DND-41 (cell line): ENCODE results near the gene ZBTB37.

ENCODE experiments used
- ATAC-seq: fragments of 200-7000 bp; cut with Tn5 transposase; 3 replicates; pipeline ENCODE4 v1.9.1; 2021; ENCODE audit warnings: low read depth; ENCODE audit not compliant: insufficient read depth
- DNase-seq: peaks from one replicate; pipeline ENCODE4 v3.0.0-alpha.2; 2020
- H2AFZ ChIP-seq: 2 replicates; pipeline ENCODE4 v1.6.0; 2012; ENCODE audit warnings: low read depth, low read length
- H3K27ac ChIP-seq: 2 replicates; pipeline ENCODE4 v1.5.1; 2012; ENCODE audit warnings: low read length, inconsistent platforms
- H3K27me3 ChIP-seq: fragments of 200-600 bp; sonication (generic); 2 replicates; pipeline ENCODE4 v1.6.0; 2012; ENCODE audit warnings: low read length, mild to moderate bottlenecking, inconsistent platforms; ENCODE audit not compliant: insufficient read depth, poor library complexity
- H3K36me3 ChIP-seq: 2 replicates; pipeline ENCODE4 v1.5.1; 2012; ENCODE audit warnings: low read length, inconsistent platforms; ENCODE audit not compliant: insufficient read depth
- H3K4me1 ChIP-seq: 2 replicates; pipeline ENCODE4 v1.5.1; 2012; ENCODE audit warnings: mild to moderate bottlenecking, low read length; ENCODE audit not compliant: insufficient read depth
- H3K4me2 ChIP-seq: 2 replicates; pipeline ENCODE4 v1.6.0; 2012; ENCODE audit warnings: mild to moderate bottlenecking, moderate library complexity, low read length, inconsistent platforms; ENCODE audit not compliant: insufficient read depth
- H3K4me3 ChIP-seq, 2 experiments: fragments of 200-600 bp in 1 of 2; shearing (Covaris generic) in 1 of 2; 2 replicates each; pipeline ENCODE4 v1.5.1; 2012 to 2016; ENCODE audit warnings: inconsistent platforms in 2 of 2, low read length in 2 of 2, mild to moderate bottlenecking in 2 of 2, low read depth in 1 of 2, moderate library complexity in 1 of 2
- H3K79me2 ChIP-seq: 2 replicates; pipeline ENCODE4 v1.6.0; 2012; ENCODE audit warnings: low read length, inconsistent platforms; ENCODE audit not compliant: insufficient read depth
- H3K9ac ChIP-seq: 2 replicates; pipeline ENCODE4 v1.6.0; 2012; ENCODE audit warnings: low read depth, mild to moderate bottlenecking, inconsistent platforms, low read length, moderate library complexity
- H3K9me3 ChIP-seq: 2 replicates; pipeline ENCODE4 v1.5.1; 2012; ENCODE audit warnings: low read length, moderate library complexity, mild to moderate bottlenecking, inconsistent platforms; ENCODE audit not compliant: insufficient read depth, severe bottlenecking
- H4K20me1 ChIP-seq: 2 replicates; pipeline ENCODE4 v1.6.0; 2012; ENCODE audit warnings: low read length; ENCODE audit not compliant: insufficient read depth
- EZH2 ChIP-seq: IDR thresholded peaks from 3 replicates; pipeline ENCODE4 v1.6.1; 2012; ENCODE audit warnings: borderline replicate concordance, low read depth, mild to moderate bottlenecking, moderate library complexity, low read length, inconsistent platforms; ENCODE audit not compliant: severe bottlenecking
- TF ChIP-seq, protein P1 (sequence below): IDR thresholded peaks from 2 replicates; pipeline ENCODE4 v1.5.1; 2012; ENCODE audit warnings: borderline replicate concordance, low read length, moderate library complexity, mild to moderate bottlenecking; ENCODE audit not compliant: poor library complexity, severe bottlenecking; ENCODE audit errors: extremely low read depth

ZBTB37 gene

DNA sequence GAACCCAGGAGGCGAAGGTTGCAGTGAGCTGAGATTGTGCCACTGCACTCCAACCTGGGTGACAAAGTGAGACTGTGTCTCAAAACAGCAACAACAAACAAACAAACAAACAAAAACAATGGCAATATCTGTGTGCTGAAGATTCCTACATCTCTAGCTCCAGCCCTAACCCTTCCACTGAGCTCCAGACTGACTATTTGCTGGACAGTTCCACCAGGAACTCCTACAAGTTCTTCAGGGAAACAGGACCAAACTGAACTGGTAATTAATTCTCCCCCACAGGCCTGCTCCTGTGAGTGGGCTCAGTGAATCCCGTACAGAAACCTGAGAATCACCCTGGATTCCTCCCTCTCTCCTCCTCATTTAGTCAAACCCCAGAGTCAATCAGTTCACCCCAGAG lies 47.4 kb downstream of the ZBTB37 start:
- H3K27ac ChIP-seq: no peak overlapping the region
- H3K36me3 ChIP-seq: no peaks in the 10 kb centered on the region
- TF ChIP-seq, protein P1, sequence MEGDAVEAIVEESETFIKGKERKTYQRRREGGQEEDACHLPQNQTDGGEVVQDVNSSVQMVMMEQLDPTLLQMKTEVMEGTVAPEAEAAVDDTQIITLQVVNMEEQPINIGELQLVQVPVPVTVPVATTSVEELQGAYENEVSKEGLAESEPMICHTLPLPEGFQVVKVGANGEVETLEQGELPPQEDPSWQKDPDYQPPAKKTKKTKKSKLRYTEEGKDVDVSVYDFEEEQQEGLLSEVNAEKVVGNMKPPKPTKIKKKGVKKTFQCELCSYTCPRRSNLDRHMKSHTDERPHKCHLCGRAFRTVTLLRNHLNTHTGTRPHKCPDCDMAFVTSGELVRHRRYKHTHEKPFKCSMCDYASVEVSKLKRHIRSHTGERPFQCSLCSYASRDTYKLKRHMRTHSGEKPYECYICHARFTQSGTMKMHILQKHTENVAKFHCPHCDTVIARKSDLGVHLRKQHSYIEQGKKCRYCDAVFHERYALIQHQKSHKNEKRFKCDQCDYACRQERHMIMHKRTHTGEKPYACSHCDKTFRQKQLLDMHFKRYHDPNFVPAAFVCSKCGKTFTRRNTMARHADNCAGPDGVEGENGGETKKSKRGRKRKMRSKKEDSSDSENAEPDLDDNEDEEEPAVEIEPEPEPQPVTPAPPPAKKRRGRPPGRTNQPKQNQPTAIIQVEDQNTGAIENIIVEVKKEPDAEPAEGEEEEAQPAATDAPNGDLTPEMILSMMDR: no peak
- no peak for ATAC-seq
- H2AFZ ChIP-seq: no peak overlapping the region
- no peak for DNase-seq
- no peak overlapping the region for H3K4me2 ChIP-seq
- H3K4me3 ChIP-seq: no peak overlapping the region
- H3K79me2 ChIP-seq: no peaks in the 10 kb centered on the region
- no peak overlapping the region for H3K9ac ChIP-seq
- no peaks in the 10 kb centered on the region for H3K4me1 ChIP-seq
- H3K27me3 ChIP-seq: no peaks in the 10 kb centered on the region
- no peaks in the 10 kb centered on the region for H4K20me1 ChIP-seq
- no peaks in the 10 kb centered on the region for H3K9me3 ChIP-seq

- no peak for ATAC-seq
- Histone ChIP-seq H4K20me1 (no peaks in the 10 kb centered on the region), H2AFZ (no peak overlapping the region)
Measured at GRCh38 chr1:173916667-173917066, 48.5 kb downstream of the ZBTB37 start.

GRCh38 chr1:173917149-173917548 lies 49.0 kb downstream of the ZBTB37 start, which contains the start of gene SERPINC1:
TSS of gene SERPINC1 (minus strand) at chr1:173917327. CDS start at chr1:173917259, 68 bp downstream.
- DNase-seq (no peak), ATAC-seq (no peak)
- H3K79me2 ChIP-seq: no peaks in the 10 kb centered on the region
- H2AFZ ChIP-seq: no peak within 1 kb of the TSS
- H3K4me3 ChIP-seq: no peak within 1 kb of the TSS
- no peaks in the 10 kb centered on the region for H3K36me3 ChIP-seq
- H3K9me3 ChIP-seq: no peaks in the 10 kb centered on the region
- H3K4me2 ChIP-seq: no peak within 1 kb of the TSS
- H3K27ac ChIP-seq: no peak within 1 kb of the TSS
- no peaks in the 10 kb centered on the region for H4K20me1 ChIP-seq
- H3K9ac ChIP-seq: no peak within 1 kb of the TSS
- no peak for TF ChIP-seq EZH2
- H3K4me1 ChIP-seq: no peaks in the 10 kb centered on the region
- no peaks in the 10 kb centered on the region for H3K27me3 ChIP-seq

More at GRCh38 chr1:173916667-173917066, 48.5 kb downstream of the ZBTB37 start:
- no peak overlapping the region for H3K9ac ChIP-seq
- H3K4me2 ChIP-seq: no peak overlapping the region
- H3K79me2 ChIP-seq: no peaks in the 10 kb centered on the region
- H3K4me3 ChIP-seq: no peak overlapping the region
- no peaks in the 10 kb centered on the region for H3K4me1 ChIP-seq
- no peak overlapping the region for H3K27ac ChIP-seq
- no peaks in the 10 kb centered on the region for H3K9me3 ChIP-seq
- TF ChIP-seq EZH2: no peak
- TF ChIP-seq, protein P1: no peak
- no peak for DNase-seq
- H3K27me3 ChIP-seq: no peaks in the 10 kb centered on the region
- no peaks in the 10 kb centered on the region for H3K36me3 ChIP-seq

DNA sequence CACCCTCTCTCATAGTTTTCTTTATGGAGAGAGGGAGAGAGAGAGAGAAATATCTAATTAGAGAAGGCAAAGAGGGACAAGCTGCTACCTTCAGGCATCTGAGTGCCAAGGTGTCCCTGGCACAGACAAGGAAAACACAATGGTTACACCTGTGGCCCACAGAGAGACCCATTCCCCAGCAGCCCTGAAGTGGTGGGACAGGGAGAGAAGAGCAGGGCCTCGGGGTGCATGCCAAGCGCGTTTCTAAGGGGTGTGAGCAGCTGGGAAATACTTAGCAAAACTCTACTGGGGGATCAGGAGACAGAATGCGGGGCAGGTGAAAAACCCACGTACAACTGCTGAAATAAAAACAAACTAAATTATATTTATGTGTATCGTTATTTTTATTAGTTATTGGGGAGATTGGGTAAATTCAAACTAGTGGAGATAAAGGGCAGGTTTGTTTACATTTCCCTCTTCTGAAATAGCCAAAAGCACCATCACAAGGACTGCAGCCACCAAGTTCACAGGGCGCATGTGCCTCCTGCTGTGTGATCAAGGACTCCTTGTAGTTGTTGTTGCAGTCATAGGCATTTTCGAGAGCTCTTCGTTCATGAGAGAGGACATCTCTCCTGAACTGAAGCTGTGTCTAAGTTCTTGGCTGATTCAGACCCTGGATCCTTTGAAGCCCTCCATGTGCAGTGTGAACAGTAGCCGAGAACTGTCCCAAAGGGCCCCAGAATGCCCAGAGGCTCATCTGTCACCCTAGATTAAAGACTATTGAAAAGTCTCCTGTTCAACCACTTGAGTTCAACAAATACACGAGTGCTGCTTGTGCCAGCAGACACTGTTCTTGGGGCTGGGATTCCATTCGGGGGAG lies 49.7 kb downstream of the ZBTB37 start:
- Histone ChIP-seq H3K9me3 (no peaks in the 10 kb centered on the region), H3K27ac (no peak overlapping the region), H3K79me2 (no peaks in the 10 kb centered on the region), H3K4me3 (no peak overlapping the region), H3K9ac (no peak overlapping the region), H3K4me1 (no peaks in the 10 kb centered on the region), H4K20me1 (no peaks in the 10 kb centered on the region), H3K27me3 (no peaks in the 10 kb centered on the region), H3K4me2 (no peak overlapping the region), H2AFZ (no peak overlapping the region), H3K36me3 (no peaks in the 10 kb centered on the region)
- no peak for TF ChIP-seq EZH2
- TF ChIP-seq, protein P1: no peak
- DNase-seq: no peak
- ATAC-seq: no peak
